SIG-M5 treated with dmso at 0.1 percent for 504 hours (cell line): ENCODE data around the gene UBE2L3.
"Not testable (repeated sequence)": the region's sequence is repeated elsewhere in the genome, so short reads cannot be mapped to it uniquely, and the experiment has no call there.

Experiments
- DNase-seq: peaks from one replicate; lab custom pipeline; 2025; ENCODE audit not compliant: unreplicated experiment; lab: John Stamatoyannopoulos, UW

The UBE2L3 gene

GRCh38 chr22:21599053-21599893 is 31.8 kb downstream of the UBE2L3 start:
- no peak for DNase-seq

DNA sequence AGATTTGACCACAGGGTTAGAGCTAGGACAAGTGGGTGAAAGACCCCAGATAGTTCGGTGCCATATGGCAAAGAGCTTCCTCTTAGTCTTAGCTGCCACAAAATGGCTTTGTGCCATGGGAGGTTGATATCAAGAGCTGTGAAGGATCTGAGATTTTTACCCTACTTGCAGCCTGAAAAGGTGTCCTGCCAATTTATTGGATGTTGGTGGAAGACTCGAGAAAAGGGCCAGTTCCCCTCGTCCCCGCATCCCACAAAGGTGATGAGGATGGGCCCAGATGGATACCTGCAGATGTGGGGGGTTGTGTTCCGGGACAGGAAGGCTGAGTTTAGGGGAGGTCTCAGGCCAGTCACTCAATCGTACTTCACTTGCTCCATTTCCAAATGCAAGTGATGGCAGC is 35.1 kb downstream of the UBE2L3 start:
- DNase-seq, result no peak

- no peak for DNase-seq
These were observed 36.5 kb downstream of the UBE2L3 start for GRCh38 chr22:21603973-21604372.

DNA sequence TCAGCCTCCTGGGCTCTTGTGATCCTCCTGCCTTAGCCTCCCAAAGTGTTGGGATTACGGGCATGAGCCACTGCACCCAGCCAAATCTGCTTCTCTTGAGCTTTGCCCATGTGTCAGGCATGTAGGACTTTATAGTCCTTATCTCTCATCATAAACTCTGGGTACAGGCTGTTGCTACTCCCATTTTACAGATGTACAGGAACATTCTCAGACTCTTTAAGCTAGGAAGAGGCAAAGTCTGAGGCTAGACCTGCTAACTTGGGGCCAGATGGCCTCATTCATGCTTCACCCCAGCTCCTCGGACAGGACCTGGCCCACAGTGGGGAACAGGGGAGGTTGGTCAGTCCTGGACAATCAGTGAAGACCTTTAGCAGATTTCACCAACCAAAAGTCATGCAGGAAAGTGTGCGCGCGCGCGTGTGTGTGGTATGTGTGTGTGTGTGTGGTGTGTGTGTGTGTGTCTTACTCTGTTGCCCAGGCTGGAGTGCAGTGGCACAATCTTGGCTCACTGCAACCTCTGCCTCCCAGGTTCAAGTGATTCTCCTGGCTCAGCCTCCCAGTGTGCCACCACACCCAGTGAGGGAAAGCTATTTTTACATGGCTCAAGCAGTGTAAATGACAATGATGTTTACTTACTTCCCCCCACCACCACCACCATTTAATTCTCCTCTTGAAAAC is 38.5 kb downstream of the UBE2L3 start:
- no peak for DNase-seq

- no peak for DNase-seq
These were observed 39.3 kb downstream of the UBE2L3 start for GRCh38 chr22:21606775-21607174.

DNA sequence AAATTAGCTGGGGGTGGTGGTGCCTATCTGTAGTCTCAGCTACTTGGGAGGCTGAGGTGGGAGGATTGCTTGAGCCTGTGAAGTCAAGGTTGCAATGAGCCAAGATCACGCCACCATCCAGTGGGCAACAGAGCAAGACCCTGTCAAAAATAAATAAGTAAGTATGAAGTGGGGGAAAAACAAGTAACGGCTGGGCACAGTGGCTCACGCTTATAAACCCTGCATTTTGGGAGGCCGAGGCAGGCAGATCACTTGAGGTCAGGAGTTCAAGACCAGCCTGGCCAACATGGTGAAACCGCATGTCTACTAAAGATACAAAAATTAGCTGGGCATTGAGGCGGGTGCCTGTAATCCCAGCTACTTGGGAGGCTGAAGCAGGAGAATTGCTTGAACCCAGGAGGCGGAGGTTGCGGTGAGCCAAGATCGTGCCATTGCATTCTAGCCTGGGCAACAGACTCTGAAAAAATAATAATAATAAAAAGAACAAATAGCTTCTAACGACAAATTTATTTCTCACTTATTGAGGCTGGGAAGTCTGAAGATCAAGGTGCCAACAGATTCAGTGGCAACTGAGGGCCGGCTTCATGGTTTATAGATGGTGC is 42.1 kb downstream of the UBE2L3 start:
- DNase-seq, result not testable (repeated sequence)

DNA sequence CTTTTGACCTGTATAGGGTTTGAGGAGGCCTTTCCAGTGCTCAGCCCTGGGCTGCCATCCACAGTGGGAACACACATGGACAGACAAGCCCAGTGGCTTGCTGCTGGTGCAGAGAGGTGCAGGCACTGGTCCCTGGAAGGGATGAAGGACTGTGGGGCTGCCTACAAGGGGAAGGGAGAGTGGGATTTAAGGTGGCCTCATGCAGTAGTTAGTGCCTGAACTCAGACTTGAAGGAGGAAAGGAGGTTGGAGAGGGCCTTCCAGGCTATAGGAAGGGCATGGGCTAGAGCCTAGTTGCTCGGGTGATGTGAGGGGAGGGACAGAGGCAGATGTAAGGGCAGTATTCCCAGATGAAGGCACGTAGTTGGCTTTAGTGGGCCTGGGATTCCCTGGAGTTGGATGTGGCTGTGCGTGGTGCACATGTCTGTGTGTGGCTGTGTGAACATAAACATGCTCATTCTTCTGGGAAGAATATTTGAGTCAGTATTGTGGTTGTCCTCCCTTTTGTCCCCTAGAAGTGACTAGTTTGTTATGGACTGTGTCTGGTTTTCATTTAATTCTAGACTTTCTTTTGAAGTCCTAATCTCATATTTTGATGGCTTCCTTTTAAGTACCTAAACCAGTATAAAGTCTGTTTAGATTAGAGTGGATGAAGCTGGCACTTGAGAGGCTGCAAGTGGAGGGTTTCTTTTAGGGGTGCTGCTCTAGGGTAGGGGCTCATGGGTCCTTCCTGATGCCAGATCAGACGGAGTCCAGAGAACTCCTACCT is 43.9 kb downstream of the UBE2L3 start:
- no peak for DNase-seq

DNA sequence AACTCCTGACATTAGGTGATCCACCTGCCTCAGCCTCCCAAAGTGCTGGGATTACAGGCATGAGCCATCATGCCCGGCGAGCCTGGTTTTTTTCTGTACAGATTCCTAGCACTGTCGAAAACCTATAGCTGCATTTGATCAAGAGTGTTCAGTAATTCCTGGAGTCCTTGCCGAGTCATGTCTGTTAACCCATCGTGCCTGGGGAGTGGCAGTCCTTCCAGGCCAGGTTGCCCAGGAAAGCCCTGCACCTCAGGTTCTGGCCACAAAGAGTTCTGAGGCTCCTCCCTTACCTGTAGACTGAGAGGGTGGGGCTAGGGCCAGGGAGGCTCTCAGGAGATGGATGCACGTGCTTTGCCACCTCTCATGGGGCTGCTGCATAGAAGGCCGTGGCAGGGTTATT is 45.3 kb downstream of the UBE2L3 start:
- no peak for DNase-seq

DNA sequence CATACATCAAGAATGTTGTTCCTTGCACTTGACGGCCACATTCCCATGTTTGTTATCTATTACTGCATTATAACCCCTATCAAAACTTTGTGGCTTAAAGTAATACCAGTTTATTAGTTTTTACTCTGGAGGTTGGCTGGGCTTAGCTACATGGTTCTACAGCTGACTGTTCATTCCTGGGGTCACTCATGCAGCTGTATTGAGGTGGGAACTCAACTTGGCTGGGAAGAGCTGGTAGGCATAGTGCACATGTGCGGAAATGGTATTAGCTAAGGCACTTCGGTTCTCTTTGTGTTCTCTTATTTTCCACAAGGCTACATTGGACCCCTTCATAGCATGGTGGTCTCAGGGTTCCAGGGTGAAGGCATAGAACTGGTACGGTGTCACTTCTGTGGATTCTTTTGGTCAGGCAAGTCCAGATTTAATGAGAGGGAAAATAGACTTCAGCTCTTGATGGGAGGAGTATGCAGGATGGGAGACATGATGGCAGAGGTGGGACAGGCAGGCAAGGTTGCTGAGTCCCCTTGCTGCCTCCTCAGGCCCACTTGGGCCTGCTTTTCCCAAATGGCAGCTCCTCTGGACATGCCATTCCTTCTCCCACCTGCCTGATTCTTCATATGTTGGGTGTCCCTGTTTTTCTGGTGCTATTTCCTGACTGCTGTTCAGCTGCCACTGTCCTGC is 46.2 kb downstream of the UBE2L3 start:
- DNase-seq, result no peak

DNA sequence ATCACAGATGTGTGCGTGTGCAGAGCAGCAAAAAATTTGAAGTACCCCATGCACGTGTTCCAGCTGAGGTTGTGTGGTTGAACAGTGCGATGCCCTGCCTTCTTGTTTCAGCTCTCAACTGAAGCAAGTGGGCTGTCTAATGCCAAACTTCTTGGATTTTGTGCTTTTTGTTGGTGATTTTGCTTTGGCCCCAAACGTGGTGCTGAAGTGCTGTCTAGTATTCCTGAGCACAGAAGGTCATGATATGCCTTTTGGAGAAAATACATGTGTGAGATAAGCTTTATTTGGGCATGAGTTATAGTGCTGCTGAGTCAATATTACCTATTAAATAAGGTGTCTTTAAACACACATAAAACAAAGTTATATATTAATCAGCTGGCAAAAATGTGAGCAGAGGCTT is 48.2 kb downstream of the UBE2L3 start:
- DNase-seq, result no peak

- DNase-seq, result not testable (repeated sequence)
These were observed 49.8 kb downstream of the UBE2L3 start for GRCh38 chr22:21617337-21617736.

- DNase-seq, result no peak
These were observed 53.5 kb downstream of the UBE2L3 start for GRCh38 chr22:21621025-21621424.

DNA sequence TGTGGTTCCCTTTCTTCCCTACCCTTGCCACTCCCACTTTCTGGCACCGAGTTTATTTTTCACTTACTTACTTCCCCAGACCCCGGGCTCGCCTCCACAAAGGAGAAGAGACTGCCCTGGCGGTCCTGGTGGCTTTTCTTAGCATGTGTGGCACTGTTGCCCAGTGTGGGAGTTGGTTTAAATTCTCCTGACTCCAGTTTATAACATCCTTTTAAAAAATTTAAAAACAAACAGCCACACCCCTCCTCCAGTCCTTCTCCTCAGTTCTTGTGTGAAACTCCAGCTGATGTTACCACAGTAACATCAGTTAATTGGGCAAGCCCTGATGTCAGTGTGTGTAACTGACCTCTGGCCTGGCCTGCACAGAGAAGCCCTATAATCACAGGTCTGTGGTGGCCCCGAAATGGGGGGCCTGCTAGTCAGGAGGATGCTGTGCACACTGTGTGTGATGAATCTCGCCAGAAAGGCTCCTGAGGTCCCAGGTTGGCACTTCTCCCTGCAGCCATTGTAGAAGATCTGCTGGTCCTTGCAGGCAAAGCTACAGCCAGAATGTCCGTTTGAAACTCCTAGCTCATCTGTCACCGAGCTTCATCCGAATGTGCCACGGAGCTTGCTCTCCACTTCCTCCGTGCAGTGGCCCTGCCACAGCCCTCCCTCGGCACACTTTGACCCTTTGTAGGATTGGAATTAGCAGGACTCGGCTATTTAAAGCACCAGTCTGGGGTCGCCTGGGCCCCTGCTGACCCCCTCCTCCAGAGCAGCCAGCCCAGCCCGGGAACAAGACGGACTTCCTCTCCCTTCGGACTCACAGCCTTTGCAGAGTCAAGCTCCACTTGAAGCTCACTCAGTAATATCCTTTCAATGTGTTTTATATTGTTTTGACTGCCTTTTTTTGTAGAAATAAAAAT is 54.8 kb downstream of the UBE2L3 start:
- peak; percentile 47 for DNase-seq

DNA sequence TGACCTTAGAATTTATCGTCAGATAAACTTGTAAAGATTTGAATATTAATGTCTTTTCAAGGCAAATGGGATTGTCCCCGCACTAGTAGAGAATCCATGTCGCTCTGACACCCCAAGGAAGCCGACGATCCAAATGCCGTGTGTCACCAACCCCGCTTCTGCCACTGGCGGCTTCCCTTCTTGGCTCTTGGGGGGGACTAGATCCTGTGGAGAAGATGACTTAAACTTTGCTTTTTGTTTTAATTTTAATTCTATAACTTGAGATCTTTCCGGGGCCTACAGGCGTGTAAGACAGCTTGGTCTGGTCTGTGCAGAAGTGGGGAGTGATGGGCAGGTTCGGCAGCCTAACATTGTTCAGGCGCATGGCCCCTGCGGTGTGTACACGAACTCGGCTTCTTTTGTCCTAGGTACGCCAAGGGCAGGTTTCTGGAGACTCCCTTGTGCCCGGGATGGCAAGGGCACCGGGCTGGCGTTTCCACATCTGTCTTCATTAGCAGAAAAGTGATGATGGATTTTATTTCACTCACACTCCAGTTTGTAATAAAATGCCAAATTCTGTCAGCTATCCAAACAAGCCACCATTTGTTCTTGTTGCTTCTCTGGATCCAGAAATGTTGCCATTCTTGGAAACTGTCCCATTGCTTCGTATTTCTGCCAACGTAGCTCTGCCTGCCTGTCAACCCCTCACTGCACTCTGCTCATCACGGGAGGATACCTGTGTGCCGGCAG is 55.6 kb downstream of the UBE2L3 start:
- no peak for DNase-seq

GRCh38 chr22:21623648-21623970 is 56.1 kb downstream of the UBE2L3 start:
- DNase-seq, result no peak

DNA sequence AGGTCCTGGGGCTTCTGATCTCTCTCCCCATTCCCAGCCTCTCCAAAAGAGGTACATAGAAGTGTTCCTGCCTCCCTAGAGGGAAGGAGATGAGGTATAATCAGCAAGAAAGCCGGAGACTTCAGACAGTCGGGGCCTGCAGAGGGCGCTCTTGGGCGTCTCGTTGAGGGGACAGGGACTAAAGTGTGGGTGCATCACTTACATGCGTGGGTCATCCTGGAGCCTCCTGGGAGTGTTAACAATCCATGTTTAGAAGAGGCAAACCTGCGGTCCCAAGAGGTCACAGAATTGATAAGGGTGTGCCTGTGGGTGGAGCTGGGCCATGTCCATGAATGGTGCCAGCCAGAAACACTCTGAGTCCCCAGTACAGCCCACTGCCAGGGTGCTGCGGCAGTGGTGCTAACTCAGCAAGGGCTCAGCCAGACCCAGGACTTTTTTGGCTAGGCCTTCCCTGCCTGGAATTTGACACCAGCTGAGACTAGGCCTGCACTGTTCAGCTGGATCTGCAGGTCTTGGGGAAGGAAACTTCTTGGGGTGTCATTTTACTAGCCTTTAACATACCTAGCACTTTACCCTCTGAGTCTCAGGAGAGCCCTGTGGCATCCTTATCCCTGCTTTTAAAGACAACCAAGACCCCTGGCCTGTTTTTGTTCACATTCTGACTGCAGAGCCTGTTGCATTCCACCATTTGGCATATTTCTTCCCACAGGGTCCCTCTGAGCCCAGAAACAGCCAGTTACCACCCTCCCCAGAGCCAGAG is 56.8 kb downstream of the UBE2L3 start:
- DNase-seq, result no peak

- DNase-seq, result peak; percentile 79
These were observed 57.6 kb downstream of the UBE2L3 start for GRCh38 chr22:21624880-21625791.
